GM12878 (cell line): ENCODE measurements around the gene GTF2B. TPM values are rescaled to one million over a fixed set of nuclear protein-coding genes. Genes with fewer than 3 reads are reported as not detected.

Experiments used
- ATAC-seq: fragments of 200-7000 bp; cut with Tn5 transposase; 3 replicates; pipeline ENCODE4 v1.9.1; 2020; ENCODE audit warnings: mild to moderate bottlenecking, moderate library complexity
- BruUV-seq: library from RNA; stranded (reverse); fragments of 400-500 nt; replicated peaks from 2 replicates; lab custom pipeline; 2021; lab: Mats Ljungman, UMichigan
- CTCF ChIA-PET: fragments of 300-600 bp; sonication (Branson Sonifier 250); formaldehyde crosslinking; extraction: SDS; loops from one replicate; lab custom pipeline; 2021; ENCODE audit warnings: inconsistent platforms; lab: Yijun Ruan, JAX
- POLR2A ChIA-PET: fragments of 350-600 bp; formaldehyde crosslinking; extraction: SDS; loops from one replicate; lab custom pipeline; 2021; ENCODE audit warnings: inconsistent platforms; lab: Charles Lee
- RAD21 ChIA-PET: fragments of 300-600 bp; sonication (Branson Sonifier 250); formaldehyde crosslinking; loops from one replicate; lab custom pipeline; 2023; ENCODE audit warnings: antibody characterized with exemption; ENCODE audit not compliant: unreplicated experiment; lab: Charles Lee
- SMC1A ChIA-PET: fragments of 300-600 bp; sonication (Branson Sonifier 250); formaldehyde crosslinking; loops from one replicate; lab custom pipeline; 2023; ENCODE audit not compliant: unreplicated experiment, uncharacterized antibody; lab: Charles Lee
- DNase-seq: peaks from one replicate; pipeline ENCODE4 v3.0.0-alpha.2; 2011; ENCODE audit warnings: low read depth, low spot score
- FAIRE-seq: peaks from 3 replicates; lab custom pipeline; 2011; peaks lifted over from hg19 to GRCh38; lab: Jason Lieb, UNC
- H2AFZ ChIP-seq: 2 replicates; pipeline ENCODE4 v1.6.0; 2011; ENCODE audit warnings: low read depth, low read length, control low read depth; ENCODE audit not compliant: control insufficient read depth
- H3K27ac ChIP-seq: 2 replicates; pipeline ENCODE4 v1.5.1; 2011; ENCODE audit warnings: control low read depth; ENCODE audit not compliant: control insufficient read depth, insufficient read depth
- H3K27me3 ChIP-seq, 2 experiments: replicated peaks in 1 of 2; 2 replicates each; pipeline versions ENCODE4 v1.6.0 to v1.6.1; 2011; ENCODE audit warnings: low read length in 1 of 2; ENCODE audit not compliant: control insufficient read depth in 2 of 2, insufficient read depth in 2 of 2
- H3K36me3 ChIP-seq, 2 experiments: 2 replicates each; pipeline ENCODE4 v1.5.1; 2011; ENCODE audit warnings: low read length in 1 of 2; ENCODE audit not compliant: control insufficient read depth in 2 of 2, insufficient read depth in 2 of 2
- H3K4me1 ChIP-seq: 2 replicates; pipeline ENCODE4 v1.6.1; 2011; ENCODE audit warnings: mild to moderate bottlenecking, low read length, moderate library complexity, mixed read lengths; ENCODE audit not compliant: control insufficient read depth, insufficient read depth
- H3K4me2 ChIP-seq: 2 replicates; pipeline ENCODE4 v1.6.0; 2011; ENCODE audit warnings: control low read depth; ENCODE audit not compliant: control insufficient read depth, insufficient read depth
- H3K4me3 ChIP-seq: fragments of 200-600 bp; sonication (generic); 2 replicates; pipeline ENCODE4 v1.5.1; 2016
- H3K79me2 ChIP-seq: 2 replicates; pipeline ENCODE4 v1.6.0; 2011; ENCODE audit warnings: low read length; ENCODE audit not compliant: control insufficient read depth, insufficient read depth
- H3K9ac ChIP-seq: 2 replicates; pipeline ENCODE4 v1.8.0; 2011; ENCODE audit warnings: low read length, control low read depth, mixed read lengths; ENCODE audit not compliant: control insufficient read depth, insufficient read depth
- H3K9me3 ChIP-seq: replicated peaks from 3 replicates; pipeline ENCODE4 v1.5.1; 2011; ENCODE audit warnings: mild to moderate bottlenecking, low read length; ENCODE audit not compliant: control insufficient read depth, insufficient read depth
- H4K20me1 ChIP-seq: 2 replicates; pipeline ENCODE4 v1.6.0; 2011; ENCODE audit not compliant: control insufficient read depth, insufficient read depth
- RUNX3 ChIP-seq: IDR thresholded peaks from 2 replicates; pipeline ENCODE4 v1.6.1; 2012; ENCODE audit warnings: low read length, inconsistent platforms
- SREBF1 ChIP-seq: IDR thresholded peaks from 2 replicates; pipeline ENCODE4 v1.6.1; 2012; ENCODE audit warnings: mild to moderate bottlenecking, low read length
- ZNF207 ChIP-seq: fragments of 450-650 bp; IDR thresholded peaks from 2 replicates; pipeline ENCODE4 v1.6.1; 2014; ENCODE audit warnings: antibody characterized with exemption, mild to moderate bottlenecking, borderline replicate concordance
- whole genome bisulfite sequencing: methylation state at CpG from one replicate; pipeline ENCODE4 v1.1.6; 2016; ENCODE audit warnings: low lambda C conversion rate; ENCODE audit not compliant: insufficient replicate concordance, insufficient coverage; ENCODE audit errors: missing lambda C conversion rate; 5-methylcytosine and 5-hydroxymethylcytosine counted together
- in situ Hi-C: fragments of 300-500 bp; cut with MboI; formaldehyde crosslinking; loops from 9 replicates; pipeline ENCODE4 v1.14.3; 2018; ENCODE audit warnings: mixed read lengths
- intact Hi-C: fragments of 100-400 bp; cut with micrococcal nuclease; formaldehyde crosslinking; loops from one replicate; pipeline ENCODE4 v1.14.2; 2022; ENCODE audit not compliant: unreplicated experiment
- polyA plus RNA-seq, 11 experiments: library from polyadenylated mRNA; depleted of rRNA in 4 of 11; unstranded in 6 of 11; stranded (reverse) in 5 of 11; fragments of >200 nt; fragmentation: Nextera tagmentation in 4 of 11; fragmentation: Illumina TruSeq in 1 of 11; extraction: Ambion mirVana in 4 of 11; extraction: Trizol in 1 of 11; gene quantifications; 1 replicate in 1 of 11; 2 replicates in 10 of 11; pipeline versions ENCODE4 v1.2.1 to v1.2.3, GENCODE V29; 2011 to 2016; ENCODE audit warnings: inconsistent platforms in 2 of 11, missing spikeins in 2 of 11, low read depth in 1 of 11
- total RNA-seq, 4 experiments: library from RNA; depleted of rRNA in 3 of 4; stranded (reverse); fragments of >200 nt in 3 of 4; fragmentation: Illumina TruSeq in 1 of 4; extraction: Trizol in 1 of 4; gene quantifications; 2 replicates each; pipeline versions ENCODE4 v1.2.1 to v1.2.3, GENCODE V29; 2013 to 2021

GTF2B gene
- total and polyA plus RNA-seq, 10 of the 15 experiments (the other 5 are each of a cell fraction or from before 2014, with no cell fraction given): 27.9 to 79.7 (median 59.5) TPM

- H3K4me1 ChIP-seq: no peaks in the 10 kb centered on the region
- no peak; the same call in 2 of the 3 replicates for ATAC-seq
- H3K4me2 ChIP-seq: no peak overlapping the region
- RAD21 ChIA-PET: no interaction called here
- TF ChIP-seq ZNF207 (no peak), SREBF1 (no peak)
- TF ChIP-seq, all 136 proteins: peak for 0
- no peak overlapping the region for H3K4me3 ChIP-seq
- FAIRE-seq: no peak
- ChIA-PET SMC1A (no interaction called here), CTCF (interaction anchor here (0.5 to 0.8 kb wide), 2 partner anchors 11 to 188 kb away, joined by 3 read pairs; no protein-coding TSS in a partner anchor), POLR2A (no interaction called here)
- intact Hi-C loops (loop anchor here (10.0 kb wide), 1 partner anchor 518 kb away; no protein-coding TSS in a partner anchor), in situ Hi-C loops (no loop called here)
- H4K20me1 ChIP-seq: no peaks in the 10 kb centered on the region
- H3K9me3 ChIP-seq: no peaks in the 10 kb centered on the region
- no peak overlapping the region for H2AFZ ChIP-seq
- H3K36me3 ChIP-seq: peaks cover 7 to 17% of the 10 kb centered on the region in 2 experiments
- H3K27ac ChIP-seq: no peak overlapping the region
- H3K27me3 ChIP-seq: no peaks in the 10 kb centered on the region
- 72% methylated on average over 4 of the region's 4 CpGs for WGBS
- no peak for DNase-seq
- H3K79me2 ChIP-seq: no peaks in the 10 kb centered on the region
- no peak overlapping the region for H3K9ac ChIP-seq
- no TSS peak for BruUV-seq
Measured at GRCh38 chr1:88936760-88937342, 45.5 kb upstream of the GTF2B start.

GRCh38 chr1:88936223-88936523 lies 44.8 kb upstream of the GTF2B start:
- ChIA-PET CTCF (interaction anchor here (0.5 to 0.8 kb wide), 2 partner anchors 12 to 189 kb away, joined by 3 read pairs; no protein-coding TSS in a partner anchor), RAD21 (no interaction called here), SMC1A (no interaction called here), POLR2A (no interaction called here)
- TF ChIP-seq RUNX3: no peak
- Histone ChIP-seq H3K79me2 (no peaks in the 10 kb centered on the region), H3K27ac (no peak overlapping the region), H3K27me3 (no peaks in the 10 kb centered on the region), H3K4me2 (no peak overlapping the region), H4K20me1 (no peaks in the 10 kb centered on the region), H3K4me1 (no peaks in the 10 kb centered on the region), H2AFZ (no peak overlapping the region), H3K4me3 (no peak overlapping the region), H3K36me3 (peaks cover 7 to 17% of the 10 kb centered on the region in 2 experiments), H3K9ac (no peak overlapping the region), H3K9me3 (no peaks in the 10 kb centered on the region)
- intact Hi-C loops: loop anchor here (10.0 kb wide), 1 partner anchor 519 kb away; no protein-coding TSS in a partner anchor
- ATAC-seq (no peak), DNase-seq (no peak), FAIRE-seq (no peak)
- in situ Hi-C loops: no loop called here
- no TSS peak for BruUV-seq
